Endothelial cell (in vitro differentiated cells): ENCODE data around the gene SRM. TPM values are rescaled to one million over a fixed set of nuclear protein-coding genes. Genes with fewer than 3 reads are reported as not detected.

Experiments
- DNase-seq: peaks from one replicate; pipeline ENCODE4 v3.0.0; 2021; ENCODE audit warnings: low spot score
- H3K27ac Mint-ChIP-seq: one replicate; pipeline ENCODE4 v1.8.0; 2021; ENCODE audit warnings: mixed read lengths, inconsistent platforms; ENCODE audit not compliant: unreplicated experiment
- H3K27me3 Mint-ChIP-seq: one replicate; pipeline ENCODE4 v1.8.0; 2021; ENCODE audit warnings: mild to moderate bottlenecking, moderate library complexity, mixed read lengths, inconsistent platforms; ENCODE audit not compliant: unreplicated experiment
- H3K36me3 Mint-ChIP-seq: one replicate; pipeline ENCODE4 v1.8.0; 2021; ENCODE audit warnings: mild to moderate bottlenecking, low read depth, mixed read lengths, inconsistent platforms; ENCODE audit not compliant: unreplicated experiment
- H3K4me1 Mint-ChIP-seq: one replicate; pipeline ENCODE4 v1.8.0; 2021; ENCODE audit warnings: mild to moderate bottlenecking, mixed read lengths, inconsistent platforms; ENCODE audit not compliant: unreplicated experiment
- H3K4me3 Mint-ChIP-seq: one replicate; pipeline ENCODE4 v1.8.0; 2021; ENCODE audit warnings: mild to moderate bottlenecking, mixed read lengths, inconsistent platforms; ENCODE audit not compliant: unreplicated experiment
- H3K9me3 Mint-ChIP-seq: one replicate; pipeline ENCODE4 v1.8.0; 2021; ENCODE audit warnings: mixed read lengths, inconsistent platforms; ENCODE audit not compliant: unreplicated experiment
- CTCF ChIP-seq: fragments of 200-600 bp; sonication (generic); IDR thresholded peaks from one replicate; pipeline ENCODE4 v1.5.0; 2021; ENCODE audit warnings: antibody characterized with exemption; ENCODE audit not compliant: unreplicated experiment
- long read RNA-seq: library from polyadenylated mRNA; unstranded; transcript quantifications from one replicate; pipeline ENCODE4 v2.0.0, GENCODE V29; 2020; ENCODE audit not compliant: unreplicated experiment
- total RNA-seq: library from RNA; stranded (reverse); fragmentation: NEBNext Ultra II Directional; extraction: Animal tissue kit (Norgen Biotek cat#: 25700); gene quantifications from one replicate; pipeline ENCODE4 v1.2.1, GENCODE V29; 2021; ENCODE audit not compliant: unreplicated experiment

The SRM gene
- total RNA-seq: 51.0 TPM
- long read RNA-seq, transcript SRM-201 (8 exons, 1,266 nt): major isoform, 35 of 41 reads
- long read RNA-seq, partial matches to known transcripts: 3 of 41 reads
- long read RNA-seq, other reads (novel, unspliced or antisense): 2 of 41 reads

- Mint-ChIP-seq H3K4me1 (peaks cover 13% of the 10 kb centered on the region), H3K36me3 (no peaks in the 10 kb centered on the region), H3K9me3 (no peaks in the 10 kb centered on the region), H3K4me3 (peak within 1 kb of the TSS; percentile 97), H3K27me3 (peaks cover 3% of the 10 kb centered on the region), H3K27ac (no peak within 1 kb of the TSS)
- peak; percentile 93 for DNase-seq
- peak; percentile 50 for TF ChIP-seq CTCF
Measured at GRCh38 chr1:11059968-11060830, at the start of gene SRM. Gene SRM, minus strand, starts transcription at chr1:11060018. Its CDS starts 75 bp downstream, at chr1:11059943.

GRCh38 chr1:11109047-11109760 is 49.4 kb upstream of the SRM start:
- no peak for DNase-seq
- Mint-ChIP-seq H3K27me3 (peaks cover 2% of the 10 kb centered on the region), H3K4me3 (no peak overlapping the region), H3K4me1 (no peaks in the 10 kb centered on the region), H3K36me3 (peaks cover 59% of the 10 kb centered on the region), H3K9me3 (no peaks in the 10 kb centered on the region), H3K27ac (no peak overlapping the region)
- TF ChIP-seq CTCF: no peak

GRCh38 chr1:11107599-11107998 is 47.8 kb upstream of the SRM start:
- TF ChIP-seq CTCF: no peak
- Mint-ChIP-seq H3K27me3 (peaks cover 2% of the 10 kb centered on the region), H3K36me3 (peaks cover 46% of the 10 kb centered on the region), H3K4me1 (no peaks in the 10 kb centered on the region), H3K27ac (no peak overlapping the region), H3K9me3 (no peaks in the 10 kb centered on the region), H3K4me3 (no peak overlapping the region)
- DNase-seq: no peak

GRCh38 chr1:11105586-11105985 is 45.8 kb upstream of the SRM start:
- Mint-ChIP-seq H3K36me3 (peaks cover 37% of the 10 kb centered on the region), H3K27me3 (peaks cover 5% of the 10 kb centered on the region), H3K4me3 (no peak overlapping the region), H3K9me3 (no peaks in the 10 kb centered on the region), H3K27ac (no peak overlapping the region), H3K4me1 (peaks cover 5% of the 10 kb centered on the region)
- no peak for DNase-seq
- TF ChIP-seq CTCF: no peak
